Measurements from ENCODE around the gene PEX10.

Gene PEX10

DNA sequence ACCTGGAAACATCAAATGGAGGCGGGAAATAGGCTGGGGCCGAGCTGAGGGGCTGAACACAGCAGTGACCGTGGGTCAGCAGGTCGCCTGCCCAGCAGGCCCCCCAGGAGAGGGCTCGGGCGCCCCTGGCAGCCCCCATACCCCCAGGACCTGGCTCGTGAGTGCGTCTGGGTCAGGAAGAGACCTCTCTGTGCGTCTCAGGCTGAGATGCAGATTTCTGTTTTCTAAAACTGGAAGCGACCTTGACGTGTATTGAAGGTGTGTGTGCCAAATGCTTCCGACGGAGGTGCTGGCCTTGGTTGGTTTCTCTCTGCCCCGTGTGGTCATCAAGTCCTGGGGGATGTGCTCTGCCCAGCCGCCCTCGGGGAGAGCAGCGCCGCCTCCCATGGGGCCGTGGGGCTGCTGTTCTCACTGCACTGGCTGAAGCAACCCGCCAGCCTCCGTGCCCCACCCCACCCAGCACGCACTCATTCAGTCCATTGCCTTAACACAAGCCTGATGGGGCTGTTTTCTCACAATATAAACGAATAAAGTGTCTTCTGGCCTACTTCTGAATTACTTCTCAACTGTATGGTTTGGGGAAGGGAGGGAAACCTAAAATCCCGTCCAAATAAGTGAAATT, 7.4 kb downstream of the PEX10 start:
- DNase-seq (ENCODE audit: low spot score): no peak

GRCh38 chr1:2404142-2404889, 8.0 kb downstream of the PEX10 start:
- no peak for DNase-seq (ENCODE audit: low spot score)

DNA sequence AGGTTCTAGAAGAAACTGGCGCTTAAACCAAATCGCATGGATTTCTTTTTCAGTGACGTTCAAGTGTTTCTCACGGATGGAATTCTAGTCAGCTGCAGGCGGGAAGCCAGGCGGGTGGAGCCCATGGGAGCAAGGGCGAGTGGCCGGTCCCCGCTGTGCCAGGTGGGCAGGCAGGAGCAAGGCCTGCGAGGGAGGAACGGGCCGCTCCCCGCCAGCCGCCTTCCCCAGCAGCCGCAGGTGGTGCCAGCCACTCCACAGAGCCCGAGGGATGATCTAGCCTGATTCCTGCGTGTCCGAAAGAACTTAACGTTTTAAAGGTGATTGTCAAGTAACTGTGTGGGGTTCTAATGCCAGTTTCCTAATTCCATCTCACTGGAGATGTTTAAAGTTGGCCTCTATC, 9.1 kb downstream of the PEX10 start:
- no peak for DNase-seq (ENCODE audit: low spot score)

GRCh38 chr1:2402420-2402819, 9.9 kb downstream of the PEX10 start:
- no peak for DNase-seq (ENCODE audit: low spot score)

DNA sequence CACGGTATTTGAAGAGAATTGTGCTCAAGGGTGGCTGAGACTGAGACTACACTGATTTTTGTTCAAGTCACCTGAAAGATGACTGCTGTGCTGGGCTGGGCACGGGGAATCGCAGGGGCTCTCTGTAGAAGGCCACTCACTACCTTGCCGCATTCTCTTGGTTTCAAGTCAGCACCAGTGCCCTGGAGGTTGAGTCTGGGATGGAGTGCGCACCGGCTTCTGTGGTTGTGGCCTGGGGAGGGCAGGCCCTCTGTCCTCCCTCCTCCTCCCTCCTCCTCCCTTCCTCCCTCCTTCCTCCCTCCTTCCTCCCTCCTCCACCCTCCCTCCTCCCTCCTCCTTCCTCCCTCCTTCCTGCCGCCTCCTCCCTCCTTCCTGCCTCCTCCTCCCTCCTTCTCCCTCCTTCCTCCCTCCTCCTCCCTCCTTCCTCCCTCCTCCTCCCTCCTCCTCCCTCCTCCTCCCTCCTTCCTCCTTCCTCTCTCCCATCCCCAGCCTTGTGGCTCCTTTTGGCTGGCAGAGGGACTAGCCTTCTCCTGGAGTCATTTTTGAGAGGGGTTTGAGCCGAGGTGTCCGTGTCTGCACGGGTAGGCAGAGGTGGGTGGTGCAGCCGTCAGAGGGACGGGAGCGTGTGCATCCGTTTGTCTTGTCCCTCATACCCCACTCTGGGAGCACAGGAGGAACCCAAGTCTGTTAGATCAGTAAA, 11.3 kb downstream of the PEX10 start:
- DNase-seq (ENCODE audit: low spot score): no peak

DNA sequence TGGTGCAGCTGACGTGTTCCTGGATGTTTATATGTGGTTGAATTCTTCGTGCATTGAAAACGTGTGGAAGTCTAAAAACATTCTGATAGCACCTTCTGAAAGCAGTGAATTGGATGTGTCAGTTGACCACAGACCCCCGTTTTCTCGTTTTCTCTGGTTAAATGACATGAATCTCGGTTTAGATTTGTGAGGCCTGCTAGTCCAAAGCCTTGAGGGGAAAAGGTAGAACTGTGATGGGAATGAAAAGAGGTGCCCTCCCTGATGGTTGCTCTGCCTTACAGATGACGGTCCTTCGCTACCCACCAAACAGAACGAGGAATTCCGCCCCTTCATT, 11.8 kb downstream of the PEX10 start:
- no peak for DNase-seq (ENCODE audit: low spot score)

- DNase-seq (ENCODE audit: low spot score): no peak
These were observed 12.3 kb downstream of the PEX10 start for GRCh38 chr1:2399890-2400575.

DNA sequence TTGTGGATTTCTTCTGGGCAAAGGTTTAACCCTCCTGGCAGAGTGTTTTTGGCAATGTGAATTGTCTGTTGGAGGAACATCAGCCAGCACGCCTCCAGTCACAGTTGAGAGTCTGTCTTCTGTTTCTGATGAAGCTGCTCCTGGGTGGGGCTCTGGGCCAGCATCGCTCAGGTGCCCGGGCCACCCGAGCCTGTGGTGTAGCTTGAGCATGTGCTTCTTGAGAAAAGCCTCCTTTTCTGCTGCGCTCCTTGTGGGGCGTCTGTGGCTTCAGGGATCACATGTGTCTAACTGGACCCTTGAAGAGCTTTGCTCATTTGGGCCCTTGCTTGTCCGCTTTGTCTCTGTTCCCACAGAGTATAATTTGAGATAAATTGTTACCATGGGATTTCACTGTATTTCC, 13.5 kb downstream of the PEX10 start:
- DNase-seq (ENCODE audit: low spot score): no peak

DNA sequence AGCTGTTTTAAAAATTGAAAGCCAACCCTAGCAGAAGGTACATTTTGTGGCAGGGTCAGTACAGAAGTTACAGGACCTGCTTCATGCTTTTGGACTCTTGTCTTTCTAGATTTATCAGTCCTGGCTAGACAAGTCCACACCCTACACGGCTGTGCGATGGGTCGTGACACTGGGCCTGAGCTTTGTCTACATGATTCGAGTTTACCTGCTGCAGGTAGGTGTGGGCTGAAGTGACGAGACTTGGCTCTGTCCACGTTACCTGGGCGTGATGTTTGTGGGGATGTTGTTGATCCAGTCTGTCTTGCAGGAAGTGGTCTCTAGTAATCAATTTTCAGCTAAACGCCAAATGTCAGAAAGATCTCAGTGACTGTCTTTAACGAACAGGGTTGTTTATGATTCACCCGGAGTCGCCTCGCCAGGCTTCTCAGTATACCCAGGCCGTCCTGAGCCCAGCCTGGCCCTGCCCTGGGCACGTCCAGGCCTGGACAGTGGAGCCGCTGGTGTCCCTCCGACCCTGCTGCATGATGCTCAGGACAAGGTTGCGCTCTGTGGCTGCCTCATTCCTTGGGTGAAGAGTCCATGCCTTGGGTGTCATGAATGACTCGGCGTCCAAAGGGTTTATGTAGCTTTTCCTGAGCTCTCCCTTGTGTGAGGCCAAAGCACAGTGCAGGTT, 15.2 kb downstream of the PEX10 start:
- no peak for DNase-seq (ENCODE audit: low spot score)

DNA sequence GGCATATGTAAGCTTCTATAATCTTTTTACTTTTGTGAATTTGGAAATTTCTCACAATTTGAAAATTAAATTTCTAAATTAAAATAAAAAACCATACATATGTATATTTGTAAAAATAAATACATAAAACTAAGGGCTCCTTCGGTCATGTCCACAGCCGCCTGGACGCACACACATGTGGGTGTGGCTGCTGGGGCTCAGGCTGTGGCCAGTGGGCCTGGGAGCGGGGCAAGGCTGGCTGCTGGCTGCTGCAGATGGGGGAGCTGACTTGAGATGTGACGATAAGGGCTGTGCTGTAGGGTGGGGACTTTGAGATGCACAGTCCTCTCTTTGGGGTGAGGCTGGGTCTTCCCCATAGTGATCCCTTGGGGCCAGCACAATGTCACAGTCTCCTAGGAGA, 15.9 kb downstream of the PEX10 start:
- DNase-seq (ENCODE audit: low spot score): no peak

GRCh38 chr1:2396059-2396458, 16.3 kb downstream of the PEX10 start:
- DNase-seq (ENCODE audit: low spot score): no peak

DNA sequence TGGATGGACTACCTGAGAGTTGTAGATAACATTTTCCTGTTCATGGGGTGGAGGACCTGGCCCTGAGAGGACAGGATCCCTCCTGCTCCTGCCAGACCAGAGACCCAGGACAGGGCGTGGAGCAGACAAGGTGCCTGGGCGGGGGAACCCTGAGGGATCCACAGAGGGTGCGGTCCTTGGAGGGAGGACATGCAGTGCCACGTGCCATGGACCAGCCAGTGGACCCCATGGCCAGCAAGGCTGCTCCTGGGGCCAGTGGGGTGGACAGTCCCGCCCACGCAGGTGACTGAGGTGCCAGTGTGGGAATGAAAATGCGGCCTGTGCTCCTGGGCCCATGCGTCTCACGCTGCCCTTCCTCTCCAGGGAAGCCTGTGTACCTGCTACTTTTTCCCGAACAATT, 17.1 kb downstream of the PEX10 start:
- no peak for DNase-seq (ENCODE audit: low spot score)

GRCh38 chr1:2394761-2395160, 17.6 kb downstream of the PEX10 start:
- DNase-seq (ENCODE audit: low spot score): no peak

GRCh38 chr1:2394220-2394619, 18.1 kb downstream of the PEX10 start:
- no peak for DNase-seq (ENCODE audit: low spot score)

DNA sequence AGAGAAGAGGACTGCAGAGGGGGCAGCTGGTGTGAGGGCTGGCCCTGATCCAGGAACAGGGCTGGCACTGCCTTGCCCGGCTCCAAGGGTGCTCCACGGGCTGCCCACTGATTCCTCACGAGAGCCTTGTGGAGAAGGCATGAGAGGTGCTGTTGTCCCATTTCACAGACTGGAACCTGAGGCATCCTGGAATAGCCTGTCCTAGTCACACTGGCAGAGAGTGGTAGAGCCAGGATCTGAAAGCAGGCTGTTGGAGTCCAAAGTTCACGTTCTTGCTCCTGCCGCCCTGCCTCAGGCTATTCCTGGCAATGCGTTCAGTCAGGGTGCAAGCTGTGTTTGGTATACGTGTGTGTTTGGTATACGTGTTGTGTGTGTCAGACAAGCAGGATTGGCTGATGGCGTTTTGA, 18.9 kb downstream of the PEX10 start:
- DNase-seq (ENCODE audit: low spot score): no peak

DNA sequence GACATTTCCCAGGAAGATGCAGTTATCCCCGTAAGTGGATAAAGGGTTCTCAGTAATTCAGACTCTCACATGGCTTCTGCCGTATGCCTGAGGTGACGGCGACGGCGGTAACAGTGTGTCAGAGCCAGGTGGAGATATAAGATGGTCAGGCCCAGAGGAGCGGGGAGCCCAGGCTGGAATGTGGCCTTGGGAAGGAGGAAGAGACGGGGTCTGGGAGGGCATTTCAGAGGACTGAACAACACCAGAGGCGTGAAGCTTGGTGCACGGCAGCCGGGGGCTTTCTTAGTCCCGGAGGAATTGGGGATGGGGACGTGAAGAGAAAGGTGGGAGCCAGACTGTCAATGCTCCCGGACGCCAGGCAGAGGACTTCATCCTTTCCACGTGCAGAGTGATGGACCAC, 19.7 kb downstream of the PEX10 start:
- no peak for DNase-seq (ENCODE audit: low spot score)

GRCh38 chr1:2391931-2392509, 20.3 kb downstream of the PEX10 start:
- DNase-seq (ENCODE audit: low spot score): no peak

- peak; percentile 99 for DNase-seq (ENCODE audit: low spot score)
These were observed 21.1 kb downstream of the PEX10 start, which contains the start of the genes MORN1 and RER1 for GRCh38 chr1:2391041-2391930. MORN1 (minus strand) TSS chr1:2391554; CDS start chr1:2391533, 21 bp downstream. RER1 (plus strand) TSS chr1:2391841; CDS start chr1:2395791, 3,950 bp downstream.

DNA sequence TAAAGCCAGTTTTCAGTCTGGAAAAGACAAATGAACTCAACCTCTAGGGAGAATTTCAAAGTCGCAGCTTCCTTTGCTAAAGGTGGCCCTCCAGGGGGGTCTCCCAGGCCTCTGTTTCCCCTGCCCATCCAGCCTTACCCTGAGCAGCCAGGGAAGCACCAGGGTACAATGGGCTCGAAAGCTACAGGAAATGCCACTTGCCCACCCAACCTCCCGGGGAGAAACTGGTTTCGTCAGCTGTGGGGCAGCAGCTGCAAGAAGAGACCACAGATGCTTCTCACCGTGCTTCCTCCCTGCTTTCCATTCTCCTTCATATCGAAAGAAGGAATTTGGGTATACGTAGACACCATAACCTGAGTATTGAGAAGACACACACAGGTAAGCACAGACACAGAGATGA, 22.7 kb downstream of the PEX10 start:
- DNase-seq (ENCODE audit: low spot score): no peak

GRCh38 chr1:2388004-2388913, 24.1 kb downstream of the PEX10 start:
- DNase-seq (ENCODE audit: low spot score): no peak
